Lower leg skin (tissue), 3 donors: ENCODE results near the gene ROGDI.

ENCODE experiments used
- POLR2A ChIP-seq, 2 donors: fragments of 450-650 bp; IDR thresholded peaks; one replicate each; pipeline ENCODE4 v1.6.1; 2016 to 2017; ENCODE audit warnings: antibody characterized with exemption in 2 of 2, mild to moderate bottlenecking in 1 of 2, moderate library complexity in 1 of 2
- TF ChIP-seq, protein P1 (sequence below), 3 donors: fragments of 450-650 bp; IDR thresholded peaks; one replicate each; pipeline ENCODE4 v1.5.1; 2016; ENCODE audit warnings: antibody characterized with exemption in 3 of 3, mild to moderate bottlenecking in 3 of 3, moderate library complexity in 2 of 3

DNA sequence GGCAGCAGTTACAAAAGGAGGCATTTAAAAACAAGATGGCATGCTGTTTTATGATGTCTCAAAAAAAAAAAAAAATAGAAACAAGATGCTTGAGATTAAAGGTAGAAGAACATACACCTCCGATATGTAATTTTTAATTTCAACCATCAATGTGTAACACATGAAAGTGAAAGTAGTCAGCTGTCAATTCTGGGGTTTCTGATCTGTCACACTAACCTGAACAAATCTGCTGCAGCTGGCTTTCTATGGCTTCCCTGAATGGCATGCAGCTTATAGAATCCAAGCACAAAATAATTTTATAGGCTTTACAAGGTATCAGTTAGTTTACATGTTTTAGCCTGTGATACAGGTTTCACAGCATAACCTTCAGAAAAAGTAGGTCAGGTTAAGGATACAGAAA lies 31.2 kb upstream of the ROGDI start:
- TF ChIP-seq, protein P1, sequence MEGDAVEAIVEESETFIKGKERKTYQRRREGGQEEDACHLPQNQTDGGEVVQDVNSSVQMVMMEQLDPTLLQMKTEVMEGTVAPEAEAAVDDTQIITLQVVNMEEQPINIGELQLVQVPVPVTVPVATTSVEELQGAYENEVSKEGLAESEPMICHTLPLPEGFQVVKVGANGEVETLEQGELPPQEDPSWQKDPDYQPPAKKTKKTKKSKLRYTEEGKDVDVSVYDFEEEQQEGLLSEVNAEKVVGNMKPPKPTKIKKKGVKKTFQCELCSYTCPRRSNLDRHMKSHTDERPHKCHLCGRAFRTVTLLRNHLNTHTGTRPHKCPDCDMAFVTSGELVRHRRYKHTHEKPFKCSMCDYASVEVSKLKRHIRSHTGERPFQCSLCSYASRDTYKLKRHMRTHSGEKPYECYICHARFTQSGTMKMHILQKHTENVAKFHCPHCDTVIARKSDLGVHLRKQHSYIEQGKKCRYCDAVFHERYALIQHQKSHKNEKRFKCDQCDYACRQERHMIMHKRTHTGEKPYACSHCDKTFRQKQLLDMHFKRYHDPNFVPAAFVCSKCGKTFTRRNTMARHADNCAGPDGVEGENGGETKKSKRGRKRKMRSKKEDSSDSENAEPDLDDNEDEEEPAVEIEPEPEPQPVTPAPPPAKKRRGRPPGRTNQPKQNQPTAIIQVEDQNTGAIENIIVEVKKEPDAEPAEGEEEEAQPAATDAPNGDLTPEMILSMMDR (IDR thresholded peaks at IDR 0.05) = no peak
- no peak for TF ChIP-seq POLR2A (IDR thresholded peaks at IDR 0.05)
